SK-N-SH treated with all-trans-retinoic acid at 6 μM for 48 hours (cell line): ENCODE measurements around the gene CD68.

Source experiments
- ATAC-seq: fragments of 200-7000 bp; cut with Tn5 transposase; 3 replicates; pipeline ENCODE4 v1.9.1; 2020; ENCODE audit warnings: mild to moderate bottlenecking, moderate library complexity
- ARNTL ChIP-seq: fragments of 450-650 bp; formaldehyde crosslinking; IDR thresholded peaks from 2 replicates; pipeline ENCODE4 v1.5.0; 2020; ENCODE audit warnings: low read depth, mild to moderate bottlenecking, moderate library complexity, borderline replicate concordance
- BACH2 ChIP-seq: fragments of 250-450 bp; sonication (Bioruptor Pico); IDR thresholded peaks from 2 replicates; pipeline ENCODE4 v1.9.0; 2021; ENCODE audit warnings: mild to moderate bottlenecking, borderline replicate concordance
- CSDC2 ChIP-seq: fragments of 250-450 bp; sonication (Bioruptor Pico); IDR thresholded peaks from 2 replicates; pipeline ENCODE4 v1.5.0; 2020; ENCODE audit warnings: mild to moderate bottlenecking, moderate library complexity
- ESRRG ChIP-seq: fragments of 250-450 bp; sonication (Bioruptor Pico); IDR thresholded peaks from 2 replicates; pipeline ENCODE4 v1.6.1; 2021; ENCODE audit warnings: mild to moderate bottlenecking
- GLIS3 ChIP-seq: fragments of 250-450 bp; sonication (Bioruptor Pico); IDR thresholded peaks from 2 replicates; pipeline ENCODE4 v1.5.0; 2020; ENCODE audit warnings: mild to moderate bottlenecking, moderate library complexity
- ISL1 ChIP-seq: fragments of 250-450 bp; sonication (Bioruptor Pico); IDR thresholded peaks from 2 replicates; pipeline ENCODE4 v2.1.2; 2022; ENCODE audit warnings: mild to moderate bottlenecking, moderate library complexity
- POU6F1 ChIP-seq: fragments of 250-450 bp; sonication (Bioruptor Pico); IDR thresholded peaks from 2 replicates; pipeline ENCODE4 v1.8.0; 2021; ENCODE audit warnings: low read depth, mild to moderate bottlenecking, moderate library complexity, borderline replicate concordance
- PPARA ChIP-seq: fragments of 250-450 bp; sonication (Bioruptor Pico); IDR thresholded peaks from 2 replicates; pipeline ENCODE4 v1.5.0; 2020; ENCODE audit warnings: mild to moderate bottlenecking, borderline replicate concordance
- RARB ChIP-seq: fragments of 250-450 bp; sonication (Bioruptor Pico); IDR thresholded peaks from 2 replicates; pipeline ENCODE4 v1.8.0; 2021; ENCODE audit warnings: mild to moderate bottlenecking, moderate library complexity
- SNAI2 ChIP-seq: fragments of 250-450 bp; sonication (Bioruptor Pico); IDR thresholded peaks from 2 replicates; pipeline ENCODE4 v1.5.0; 2020; ENCODE audit warnings: mild to moderate bottlenecking, moderate library complexity
- TCF4 ChIP-seq: fragments of 250-450 bp; sonication (Bioruptor Pico); IDR thresholded peaks from 2 replicates; pipeline ENCODE4 v1.8.0; 2021; ENCODE audit warnings: mild to moderate bottlenecking, moderate library complexity, borderline replicate concordance
- TOX ChIP-seq: fragments of 250-450 bp; sonication (Bioruptor Pico); IDR thresholded peaks from 2 replicates; pipeline ENCODE4 v1.8.0; 2021; ENCODE audit warnings: mild to moderate bottlenecking, moderate library complexity, borderline replicate concordance
- ZC3H10 ChIP-seq: fragments of 250-450 bp; sonication (Bioruptor Pico); IDR thresholded peaks from 2 replicates; pipeline ENCODE4 v1.5.1; 2021; ENCODE audit warnings: mild to moderate bottlenecking, moderate library complexity
- ZFP3 ChIP-seq: fragments of 250-450 bp; sonication (Bioruptor Pico); IDR thresholded peaks from 2 replicates; pipeline ENCODE4 v1.5.0; 2020; ENCODE audit warnings: mild to moderate bottlenecking, moderate library complexity
- ZNF565 ChIP-seq: fragments of 450-650 bp; formaldehyde crosslinking; conservative IDR thresholded peaks from 2 replicates; pipeline ENCODE4 v1.5.0; 2020; ENCODE audit warnings: low read depth, mild to moderate bottlenecking, moderate library complexity
- ZNF70 ChIP-seq: fragments of 450-650 bp; formaldehyde crosslinking; IDR thresholded peaks from 2 replicates; pipeline ENCODE4 v1.5.0; 2020; ENCODE audit warnings: mild to moderate bottlenecking, moderate library complexity
- ZNF8 ChIP-seq: fragments of 450-650 bp; formaldehyde crosslinking; IDR thresholded peaks from 2 replicates; pipeline ENCODE4 v1.5.0; 2020; ENCODE audit warnings: mild to moderate bottlenecking, moderate library complexity
- TF ChIP-seq, protein P1 (sequence below): fragments of 250-450 bp; sonication (Bioruptor Pico); IDR thresholded peaks from 2 replicates; pipeline ENCODE4 v1.5.1; 2020; ENCODE audit warnings: low read depth, mild to moderate bottlenecking, moderate library complexity
- TF ChIP-seq, protein P2 (sequence below): fragments of 250-450 bp; sonication (Bioruptor Pico); IDR thresholded peaks from 2 replicates; pipeline ENCODE4 v1.5.0; 2020; ENCODE audit warnings: mild to moderate bottlenecking, moderate library complexity
- TF ChIP-seq, protein P3 (sequence below): fragments of 250-450 bp; sonication (Bioruptor Pico); IDR thresholded peaks from 2 replicates; pipeline ENCODE4 v1.5.1; 2021; ENCODE audit warnings: mild to moderate bottlenecking, moderate library complexity
- TF ChIP-seq, protein P4 (sequence below): fragments of 250-450 bp; sonication (Bioruptor Pico); IDR thresholded peaks from 2 replicates; pipeline ENCODE4 v1.8.0; 2020; ENCODE audit warnings: mild to moderate bottlenecking, moderate library complexity, borderline replicate concordance

The CD68 gene

DNA sequence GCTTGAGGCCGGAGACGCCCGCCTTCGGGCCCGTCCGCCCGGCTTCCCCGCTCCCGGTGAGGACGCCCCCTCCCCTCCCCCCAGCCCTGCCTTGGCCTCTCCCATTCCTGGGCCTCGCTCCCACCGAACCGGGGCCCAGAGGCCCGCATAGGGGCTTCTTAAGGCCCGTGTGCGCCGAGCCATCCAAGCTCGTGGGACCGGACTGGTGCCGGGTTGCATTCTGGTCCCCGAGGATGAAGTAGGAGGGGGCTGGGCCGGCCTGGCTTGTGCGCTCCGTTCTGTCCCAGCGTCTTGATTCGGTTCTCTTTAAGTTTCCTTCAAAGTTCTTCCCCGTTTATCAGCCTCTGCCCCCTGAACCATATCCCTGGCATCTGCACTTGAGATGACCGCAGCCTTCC lies 17.2 kb upstream of the CD68 start (continued):
- no peak for TF ChIP-seq ISL1 (CRISPR knock-in tag)
- TF ChIP-seq ZC3H10: no peak
- TF ChIP-seq RARB (CRISPR knock-in tag): no peak
- TF ChIP-seq GLIS3: no peak
- TF ChIP-seq PPARA (CRISPR knock-in tag): no peak

- TF ChIP-seq ZNF565 (CRISPR knock-in tag) (no peak), ARNTL (no peak), TOX (no peak)
- TF ChIP-seq, protein P1, sequence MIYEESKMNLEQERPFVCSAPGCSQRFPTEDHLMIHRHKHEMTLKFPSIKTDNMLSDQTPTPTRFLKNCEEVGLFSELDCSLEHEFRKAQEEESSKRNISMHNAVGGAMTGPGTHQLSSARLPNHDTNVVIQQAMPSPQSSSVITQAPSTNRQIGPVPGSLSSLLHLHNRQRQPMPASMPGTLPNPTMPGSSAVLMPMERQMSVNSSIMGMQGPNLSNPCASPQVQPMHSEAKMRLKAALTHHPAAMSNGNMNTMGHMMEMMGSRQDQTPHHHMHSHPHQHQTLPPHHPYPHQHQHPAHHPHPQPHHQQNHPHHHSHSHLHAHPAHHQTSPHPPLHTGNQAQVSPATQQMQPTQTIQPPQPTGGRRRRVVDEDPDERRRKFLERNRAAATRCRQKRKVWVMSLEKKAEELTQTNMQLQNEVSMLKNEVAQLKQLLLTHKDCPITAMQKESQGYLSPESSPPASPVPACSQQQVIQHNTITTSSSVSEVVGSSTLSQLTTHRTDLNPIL (CRISPR knock-in tag): no peak
- ATAC-seq: no peak
Observed at GRCh38 chr17:7563115-7563869, 16.1 kb upstream of the CD68 start.

GRCh38 chr17:7569571-7569970 lies 9.9 kb upstream of the CD68 start:
- no peak for ATAC-seq
- no peak for TF ChIP-seq BACH2
- no peak for TF ChIP-seq ISL1 (CRISPR knock-in tag)
- TF ChIP-seq ZNF8 (CRISPR knock-in tag): no peak
- no peak for TF ChIP-seq ZNF565 (CRISPR knock-in tag)
- TF ChIP-seq, protein P2, sequence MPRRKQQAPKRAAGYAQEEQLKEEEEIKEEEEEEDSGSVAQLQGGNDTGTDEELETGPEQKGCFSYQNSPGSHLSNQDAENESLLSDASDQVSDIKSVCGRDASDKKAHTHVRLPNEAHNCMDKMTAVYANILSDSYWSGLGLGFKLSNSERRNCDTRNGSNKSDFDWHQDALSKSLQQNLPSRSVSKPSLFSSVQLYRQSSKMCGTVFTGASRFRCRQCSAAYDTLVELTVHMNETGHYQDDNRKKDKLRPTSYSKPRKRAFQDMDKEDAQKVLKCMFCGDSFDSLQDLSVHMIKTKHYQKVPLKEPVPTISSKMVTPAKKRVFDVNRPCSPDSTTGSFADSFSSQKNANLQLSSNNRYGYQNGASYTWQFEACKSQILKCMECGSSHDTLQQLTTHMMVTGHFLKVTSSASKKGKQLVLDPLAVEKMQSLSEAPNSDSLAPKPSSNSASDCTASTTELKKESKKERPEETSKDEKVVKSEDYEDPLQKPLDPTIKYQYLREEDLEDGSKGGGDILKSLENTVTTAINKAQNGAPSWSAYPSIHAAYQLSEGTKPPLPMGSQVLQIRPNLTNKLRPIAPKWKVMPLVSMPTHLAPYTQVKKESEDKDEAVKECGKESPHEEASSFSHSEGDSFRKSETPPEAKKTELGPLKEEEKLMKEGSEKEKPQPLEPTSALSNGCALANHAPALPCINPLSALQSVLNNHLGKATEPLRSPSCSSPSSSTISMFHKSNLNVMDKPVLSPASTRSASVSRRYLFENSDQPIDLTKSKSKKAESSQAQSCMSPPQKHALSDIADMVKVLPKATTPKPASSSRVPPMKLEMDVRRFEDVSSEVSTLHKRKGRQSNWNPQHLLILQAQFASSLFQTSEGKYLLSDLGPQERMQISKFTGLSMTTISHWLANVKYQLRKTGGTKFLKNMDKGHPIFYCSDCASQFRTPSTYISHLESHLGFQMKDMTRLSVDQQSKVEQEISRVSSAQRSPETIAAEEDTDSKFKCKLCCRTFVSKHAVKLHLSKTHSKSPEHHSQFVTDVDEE (CRISPR knock-in tag): no peak
- no peak for TF ChIP-seq GLIS3
- TF ChIP-seq, protein P3, sequence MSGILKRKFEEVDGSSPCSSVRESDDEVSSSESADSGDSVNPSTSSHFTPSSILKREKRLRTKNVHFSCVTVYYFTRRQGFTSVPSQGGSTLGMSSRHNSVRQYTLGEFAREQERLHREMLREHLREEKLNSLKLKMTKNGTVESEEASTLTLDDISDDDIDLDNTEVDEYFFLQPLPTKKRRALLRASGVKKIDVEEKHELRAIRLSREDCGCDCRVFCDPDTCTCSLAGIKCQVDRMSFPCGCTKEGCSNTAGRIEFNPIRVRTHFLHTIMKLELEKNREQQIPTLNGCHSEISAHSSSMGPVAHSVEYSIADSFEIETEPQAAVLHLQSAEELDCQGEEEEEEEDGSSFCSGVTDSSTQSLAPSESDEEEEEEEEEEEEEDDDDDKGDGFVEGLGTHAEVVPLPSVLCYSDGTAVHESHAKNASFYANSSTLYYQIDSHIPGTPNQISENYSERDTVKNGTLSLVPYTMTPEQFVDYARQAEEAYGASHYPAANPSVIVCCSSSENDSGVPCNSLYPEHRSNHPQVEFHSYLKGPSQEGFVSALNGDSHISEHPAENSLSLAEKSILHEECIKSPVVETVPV (CRISPR knock-in tag): no peak
- TF ChIP-seq, protein P4, sequence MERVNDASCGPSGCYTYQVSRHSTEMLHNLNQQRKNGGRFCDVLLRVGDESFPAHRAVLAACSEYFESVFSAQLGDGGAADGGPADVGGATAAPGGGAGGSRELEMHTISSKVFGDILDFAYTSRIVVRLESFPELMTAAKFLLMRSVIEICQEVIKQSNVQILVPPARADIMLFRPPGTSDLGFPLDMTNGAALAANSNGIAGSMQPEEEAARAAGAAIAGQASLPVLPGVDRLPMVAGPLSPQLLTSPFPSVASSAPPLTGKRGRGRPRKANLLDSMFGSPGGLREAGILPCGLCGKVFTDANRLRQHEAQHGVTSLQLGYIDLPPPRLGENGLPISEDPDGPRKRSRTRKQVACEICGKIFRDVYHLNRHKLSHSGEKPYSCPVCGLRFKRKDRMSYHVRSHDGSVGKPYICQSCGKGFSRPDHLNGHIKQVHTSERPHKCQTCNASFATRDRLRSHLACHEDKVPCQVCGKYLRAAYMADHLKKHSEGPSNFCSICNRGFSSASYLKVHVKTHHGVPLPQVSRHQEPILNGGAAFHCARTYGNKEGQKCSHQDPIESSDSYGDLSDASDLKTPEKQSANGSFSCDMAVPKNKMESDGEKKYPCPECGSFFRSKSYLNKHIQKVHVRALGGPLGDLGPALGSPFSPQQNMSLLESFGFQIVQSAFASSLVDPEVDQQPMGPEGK (CRISPR knock-in tag): no peak
- TF ChIP-seq POU6F1 (CRISPR knock-in tag): no peak
- TF ChIP-seq PPARA (CRISPR knock-in tag): no peak

DNA sequence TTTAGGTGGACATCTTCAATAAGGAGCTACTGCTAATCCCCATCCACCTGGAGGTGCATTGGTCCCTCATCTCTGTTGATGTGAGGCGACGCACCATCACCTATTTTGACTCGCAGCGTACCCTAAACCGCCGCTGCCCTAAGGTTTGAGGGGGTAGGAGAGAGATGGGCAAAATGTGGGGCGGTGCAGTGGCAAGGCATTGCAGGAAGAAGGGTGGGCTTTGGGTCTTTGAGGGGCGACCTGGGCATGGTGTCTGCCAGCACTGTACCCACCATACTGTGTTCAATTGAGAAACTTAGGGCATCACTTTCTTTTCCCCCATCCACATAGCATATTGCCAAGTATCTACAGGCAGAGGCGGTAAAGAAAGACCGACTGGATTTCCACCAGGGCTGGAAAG lies 9.1 kb upstream of the CD68 start:
- ATAC-seq: no peak
- TF ChIP-seq PPARA (CRISPR knock-in tag) (no peak), ZFP3 (CRISPR knock-in tag) (no peak), ZNF70 (CRISPR knock-in tag) (no peak), ARNTL (no peak), CSDC2 (CRISPR knock-in tag) (no peak), TOX (no peak), SNAI2 (CRISPR knock-in tag) (no peak), GLIS3 (no peak), ESRRG (CRISPR knock-in tag) (no peak), ZC3H10 (no peak), RARB (CRISPR knock-in tag) (no peak), ZNF8 (CRISPR knock-in tag) (no peak), ISL1 (CRISPR knock-in tag) (no peak), TCF4 (CRISPR knock-in tag) (no peak)
- TF ChIP-seq, protein P2 (CRISPR knock-in tag): no peak
- TF ChIP-seq, protein P4 (CRISPR knock-in tag): no peak
